Measurements from ENCODE around the gene PARD3B.

PARD3B gene

DNA sequence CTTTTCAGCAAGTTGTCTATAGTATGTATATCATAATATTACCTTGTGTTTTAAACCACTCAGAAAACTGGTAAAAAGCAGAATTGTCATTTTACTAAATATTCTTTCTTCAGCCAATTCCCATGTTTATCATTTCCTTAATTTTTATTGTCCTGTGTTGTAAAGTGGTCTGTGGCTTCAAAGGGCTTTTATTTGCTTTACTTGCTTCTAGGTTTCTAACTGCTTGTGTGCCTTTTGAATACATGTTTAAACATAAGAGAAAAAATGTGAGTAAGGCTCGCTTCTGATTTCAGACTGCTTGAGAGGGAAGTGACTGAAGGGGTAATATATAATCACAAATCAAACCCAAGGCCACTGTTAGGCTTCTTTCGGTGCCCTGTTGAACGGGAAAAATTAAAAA lies 729.5 kb downstream of the PARD3B start:
- no peak overlapping the region for H3K4me3 ChIP-seq (ENCODE audit: low read depth in 1 of 2, low read length in 1 of 2)
- H3K9me3 ChIP-seq, result no peaks in the 10 kb centered on the region
- H3K27me3 ChIP-seq, result no peaks in the 10 kb centered on the region
- TF ChIP-seq, protein P1, sequence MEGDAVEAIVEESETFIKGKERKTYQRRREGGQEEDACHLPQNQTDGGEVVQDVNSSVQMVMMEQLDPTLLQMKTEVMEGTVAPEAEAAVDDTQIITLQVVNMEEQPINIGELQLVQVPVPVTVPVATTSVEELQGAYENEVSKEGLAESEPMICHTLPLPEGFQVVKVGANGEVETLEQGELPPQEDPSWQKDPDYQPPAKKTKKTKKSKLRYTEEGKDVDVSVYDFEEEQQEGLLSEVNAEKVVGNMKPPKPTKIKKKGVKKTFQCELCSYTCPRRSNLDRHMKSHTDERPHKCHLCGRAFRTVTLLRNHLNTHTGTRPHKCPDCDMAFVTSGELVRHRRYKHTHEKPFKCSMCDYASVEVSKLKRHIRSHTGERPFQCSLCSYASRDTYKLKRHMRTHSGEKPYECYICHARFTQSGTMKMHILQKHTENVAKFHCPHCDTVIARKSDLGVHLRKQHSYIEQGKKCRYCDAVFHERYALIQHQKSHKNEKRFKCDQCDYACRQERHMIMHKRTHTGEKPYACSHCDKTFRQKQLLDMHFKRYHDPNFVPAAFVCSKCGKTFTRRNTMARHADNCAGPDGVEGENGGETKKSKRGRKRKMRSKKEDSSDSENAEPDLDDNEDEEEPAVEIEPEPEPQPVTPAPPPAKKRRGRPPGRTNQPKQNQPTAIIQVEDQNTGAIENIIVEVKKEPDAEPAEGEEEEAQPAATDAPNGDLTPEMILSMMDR (IDR thresholded peaks at IDR 0.05), result no peak
- H3K27ac ChIP-seq, result no peak overlapping the region
- no peaks in the 10 kb centered on the region for H3K36me3 ChIP-seq
- no peaks in the 10 kb centered on the region for H3K4me1 ChIP-seq (ENCODE audit: control insufficient read depth in 1 of 2, insufficient read depth in 1 of 2, low read depth in 1 of 2, low read length in 1 of 2)

DNA sequence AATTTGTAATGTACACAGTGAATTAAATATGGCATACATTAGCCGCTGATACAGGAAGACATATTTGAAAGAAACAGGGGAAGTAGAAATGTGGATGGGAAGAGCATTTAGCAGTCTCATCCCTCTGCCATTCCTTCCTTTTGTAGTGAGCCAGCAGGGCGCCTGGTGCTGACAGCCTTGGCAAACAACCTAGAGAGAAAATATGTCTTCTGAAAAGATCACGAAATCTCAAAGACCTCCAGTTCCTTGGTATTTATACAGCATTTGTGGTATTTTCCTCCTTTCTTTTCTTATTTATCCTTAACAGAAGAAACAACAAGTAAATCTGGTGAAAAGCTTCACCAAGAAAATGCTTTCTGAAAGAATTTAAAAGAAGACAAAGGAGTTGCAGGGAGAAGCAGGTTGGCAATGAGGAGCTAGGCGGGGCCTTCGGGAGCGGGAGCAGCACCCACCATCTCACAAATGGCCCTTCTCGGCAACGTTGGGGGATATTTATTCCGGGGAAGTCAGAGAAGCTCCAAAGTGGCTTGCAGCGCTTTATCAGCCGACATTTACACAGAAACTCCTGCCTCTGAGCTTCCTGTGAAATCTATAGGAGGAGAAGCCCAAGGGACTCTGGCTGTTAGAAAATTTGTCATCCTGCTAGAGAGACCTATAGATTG lies 731.0 kb downstream of the PARD3B start:
- Histone ChIP-seq H3K27me3 (no peaks in the 10 kb centered on the region), H3K4me1 (ENCODE audit: control insufficient read depth in 1 of 2, insufficient read depth in 1 of 2, low read depth in 1 of 2, low read length in 1 of 2) (no peaks in the 10 kb centered on the region), H3K27ac (no peak overlapping the region), H3K36me3 (no peaks in the 10 kb centered on the region), H3K4me3 (ENCODE audit: low read depth in 1 of 2, low read length in 1 of 2) (no peak overlapping the region), H3K9me3 (no peaks in the 10 kb centered on the region)
- TF ChIP-seq, protein P1 (IDR thresholded peaks at IDR 0.05), result no peak

DNA sequence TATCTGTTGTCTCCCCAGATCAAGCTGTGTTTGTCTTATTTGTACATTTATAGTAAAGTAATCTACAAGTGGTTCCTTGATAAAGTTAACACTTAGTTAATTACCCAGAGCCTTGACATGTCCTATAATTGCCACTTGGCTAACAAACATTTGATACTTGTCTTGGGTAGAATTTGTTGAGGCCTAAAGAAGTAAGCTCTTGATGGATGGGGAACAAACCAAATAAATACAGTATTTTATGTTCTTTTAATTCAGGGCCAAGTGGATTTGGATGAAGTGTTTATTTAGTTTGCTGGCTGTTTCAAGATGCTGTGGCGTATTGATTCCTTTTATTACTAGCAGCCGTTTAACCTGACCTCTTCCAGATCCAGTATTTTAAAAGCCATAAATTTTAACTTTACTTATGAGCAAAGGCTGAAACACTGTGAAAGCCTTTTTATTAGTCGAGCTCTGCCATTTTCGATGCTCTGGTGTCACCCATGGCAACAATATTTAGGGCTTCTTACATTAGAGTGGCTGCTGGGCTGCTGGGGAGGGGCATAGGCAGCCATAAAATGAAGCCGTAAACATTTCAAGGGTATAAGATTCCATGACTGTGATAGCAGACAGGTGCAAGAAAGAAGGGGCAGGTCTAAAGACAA lies 735.4 kb downstream of the PARD3B start:
- TF ChIP-seq, protein P1 (IDR thresholded peaks at IDR 0.05), result no peak
- H3K36me3 ChIP-seq, result no peaks in the 10 kb centered on the region
- H3K4me1 ChIP-seq (ENCODE audit: control insufficient read depth in 1 of 2, insufficient read depth in 1 of 2, low read depth in 1 of 2, low read length in 1 of 2), result no peaks in the 10 kb centered on the region
- no peak overlapping the region for H3K27ac ChIP-seq
- H3K9me3 ChIP-seq, result no peaks in the 10 kb centered on the region
- no peak overlapping the region for H3K4me3 ChIP-seq (ENCODE audit: low read depth in 1 of 2, low read length in 1 of 2)
- H3K27me3 ChIP-seq, result no peaks in the 10 kb centered on the region

DNA sequence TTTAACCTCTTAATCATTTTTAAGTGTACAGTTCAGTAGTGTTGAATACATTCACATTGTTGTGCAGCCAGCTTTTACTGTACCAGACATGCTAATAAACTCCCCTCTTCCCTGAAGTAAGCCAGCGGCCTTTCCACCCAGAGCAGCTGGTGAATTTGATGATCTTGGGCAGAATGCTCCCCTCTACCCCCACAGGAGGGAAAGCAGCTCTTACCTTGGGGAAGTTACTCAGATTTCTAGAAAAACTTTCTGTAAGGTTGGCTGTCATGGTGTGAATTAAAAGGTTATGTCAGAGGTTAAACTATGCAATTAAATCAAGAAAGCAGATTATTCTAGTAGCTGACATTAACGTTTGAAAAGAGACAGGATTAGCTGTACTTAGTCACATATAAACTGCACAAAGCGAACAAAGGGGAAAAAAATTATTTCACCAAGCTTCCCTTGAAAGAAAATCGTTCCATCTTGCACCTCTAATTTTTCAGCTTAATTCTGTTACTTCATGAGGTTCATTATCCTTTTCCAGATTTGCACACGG lies 738.5 kb downstream of the PARD3B start:
- Histone ChIP-seq H3K27ac (no peak overlapping the region), H3K9me3 (no peaks in the 10 kb centered on the region), H3K36me3 (no peaks in the 10 kb centered on the region), H3K4me3 (ENCODE audit: low read depth in 1 of 2, low read length in 1 of 2) (no peak overlapping the region), H3K4me1 (ENCODE audit: control insufficient read depth in 1 of 2, insufficient read depth in 1 of 2, low read depth in 1 of 2, low read length in 1 of 2) (no peaks in the 10 kb centered on the region), H3K27me3 (no peaks in the 10 kb centered on the region)
- TF ChIP-seq, protein P1 (IDR thresholded peaks at IDR 0.05), result no peak

DNA sequence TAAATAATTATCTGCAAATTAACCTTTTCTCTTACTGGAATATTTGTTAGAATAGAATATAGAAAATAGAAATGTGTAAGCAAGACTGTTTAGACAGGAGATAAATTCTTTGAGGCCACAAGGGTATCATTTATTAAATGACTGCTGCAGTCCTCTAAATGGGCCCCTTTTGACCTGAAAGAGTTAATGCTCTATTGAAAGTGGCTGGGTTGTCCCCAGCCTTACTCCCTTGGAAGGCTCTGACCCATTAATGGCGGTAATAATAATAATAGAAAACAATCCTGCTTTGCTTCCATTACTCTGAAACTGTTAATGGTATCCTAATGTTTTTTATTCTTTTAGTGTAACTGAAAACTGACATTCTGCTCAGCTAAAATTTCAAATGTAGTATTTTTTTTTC lies 739.1 kb downstream of the PARD3B start:
- Histone ChIP-seq H3K4me1 (ENCODE audit: control insufficient read depth in 1 of 2, insufficient read depth in 1 of 2, low read depth in 1 of 2, low read length in 1 of 2) (no peaks in the 10 kb centered on the region), H3K36me3 (no peaks in the 10 kb centered on the region), H3K9me3 (no peaks in the 10 kb centered on the region), H3K4me3 (ENCODE audit: low read depth in 1 of 2, low read length in 1 of 2) (no peak overlapping the region), H3K27me3 (no peaks in the 10 kb centered on the region), H3K27ac (no peak overlapping the region)
- TF ChIP-seq, protein P1 (IDR thresholded peaks at IDR 0.05), result no peak
